Osteocyte (in vitro differentiated cells): Measurements from ENCODE around the gene LURAP1L. TPM values are rescaled to one million over a fixed set of nuclear protein-coding genes. Genes with fewer than 3 reads are reported as not detected.

Experiments
- DNase-seq: peaks from one replicate; pipeline ENCODE4 v3.0.0; 2021; ENCODE audit warnings: mixed read lengths; ENCODE audit not compliant: unreplicated experiment; ENCODE audit errors: extremely low spot score
- H3K27ac Mint-ChIP-seq: one replicate; pipeline ENCODE4 v1.8.0; 2021; ENCODE audit warnings: mild to moderate bottlenecking, mixed read lengths; ENCODE audit not compliant: unreplicated experiment
- H3K27me3 Mint-ChIP-seq: one replicate; pipeline ENCODE4 v1.8.0; 2021; ENCODE audit warnings: mixed read lengths; ENCODE audit not compliant: unreplicated experiment
- H3K36me3 Mint-ChIP-seq: one replicate; pipeline ENCODE4 v1.8.0; 2021; ENCODE audit warnings: mixed read lengths; ENCODE audit not compliant: unreplicated experiment
- H3K4me1 Mint-ChIP-seq: one replicate; pipeline ENCODE4 v1.8.0; 2021; ENCODE audit warnings: mixed read lengths; ENCODE audit not compliant: unreplicated experiment
- H3K4me3 Mint-ChIP-seq: one replicate; pipeline ENCODE4 v1.8.0; 2021; ENCODE audit warnings: mild to moderate bottlenecking, moderate library complexity, mixed read lengths; ENCODE audit not compliant: unreplicated experiment
- H3K9me3 Mint-ChIP-seq: one replicate; pipeline ENCODE4 v1.8.0; 2021; ENCODE audit warnings: mixed read lengths; ENCODE audit not compliant: unreplicated experiment
- CTCF ChIP-seq: fragments of 200-600 bp; sonication (generic); IDR thresholded peaks from 2 replicates; pipeline ENCODE4 v1.5.0; 2021; ENCODE audit warnings: antibody characterized with exemption, mild to moderate bottlenecking, moderate library complexity
- total RNA-seq: library from RNA; stranded (reverse); gene quantifications from 2 replicates; pipeline ENCODE4 v1.2.1, GENCODE V29; 2021

The LURAP1L gene
- total RNA-seq, 1 donor from 2014 or later = 49.8 TPM

- H3K4me1 Mint-ChIP-seq = no peaks in the 10 kb centered on the region
- DNase-seq = no peak
- no peak overlapping the region for H3K27ac Mint-ChIP-seq
- H3K4me3 Mint-ChIP-seq = no peak overlapping the region
- H3K36me3 Mint-ChIP-seq = peaks cover 3% of the 10 kb centered on the region
- H3K9me3 Mint-ChIP-seq = peaks cover 10% of the 10 kb centered on the region
- no peak for TF ChIP-seq CTCF
- H3K27me3 Mint-ChIP-seq = peaks cover 3% of the 10 kb centered on the region
These were observed 39.2 kb upstream of the LURAP1L start for GRCh38 chr9:12735665-12736064.

- peaks cover 3% of the 10 kb centered on the region for H3K36me3 Mint-ChIP-seq
- H3K4me3 Mint-ChIP-seq = no peak overlapping the region
- H3K27me3 Mint-ChIP-seq = peaks cover 3% of the 10 kb centered on the region
- DNase-seq = no peak
- TF ChIP-seq CTCF = no peak
- no peak overlapping the region for H3K27ac Mint-ChIP-seq
- H3K4me1 Mint-ChIP-seq = no peaks in the 10 kb centered on the region
- H3K9me3 Mint-ChIP-seq = peaks cover 20% of the 10 kb centered on the region
These were observed 36.9 kb upstream of the LURAP1L start for GRCh38 chr9:12737871-12738270.

GRCh38 chr9:12739014-12739652, 35.7 kb upstream of the LURAP1L start:
- Mint-ChIP-seq H3K27me3 (peaks cover 3% of the 10 kb centered on the region), H3K36me3 (peaks cover 3% of the 10 kb centered on the region), H3K4me3 (no peak overlapping the region), H3K4me1 (no peaks in the 10 kb centered on the region), H3K27ac (no peak overlapping the region), H3K9me3 (peaks cover 21% of the 10 kb centered on the region)
- DNase-seq = no peak
- TF ChIP-seq CTCF = no peak

GRCh38 chr9:12740845-12741244, 34.0 kb upstream of the LURAP1L start:
- no peak for TF ChIP-seq CTCF
- Mint-ChIP-seq H3K4me1 (no peaks in the 10 kb centered on the region), H3K4me3 (no peak overlapping the region), H3K27me3 (peaks cover 3% of the 10 kb centered on the region), H3K27ac (no peak overlapping the region), H3K9me3 (peaks cover 20% of the 10 kb centered on the region), H3K36me3 (peaks cover 1% of the 10 kb centered on the region)
- no peak for DNase-seq

- H3K27ac Mint-ChIP-seq = no peak overlapping the region
- peaks cover 16% of the 10 kb centered on the region for H3K9me3 Mint-ChIP-seq
- H3K36me3 Mint-ChIP-seq = peaks cover 1% of the 10 kb centered on the region
- no peak for DNase-seq
- H3K4me3 Mint-ChIP-seq = no peak overlapping the region
- H3K4me1 Mint-ChIP-seq = no peaks in the 10 kb centered on the region
- no peak for TF ChIP-seq CTCF
- H3K27me3 Mint-ChIP-seq = no peaks in the 10 kb centered on the region
These were observed 26.8 kb upstream of the LURAP1L start for GRCh38 chr9:12748016-12748415.
